Measurements from ENCODE around the gene CDKAL1. TPM values are rescaled to one million over a fixed set of nuclear protein-coding genes. Genes with fewer than 3 reads are reported as not detected.
A peak's percentile ranks its signal among the peaks of the same experiment; 100 is the strongest.

Gene CDKAL1
- total RNA-seq: 10 to 100 TPM; 16.7 to 26.9 (median 22.3) TPM
- 1 to 10 TPM; 4.8 to 7.0 (median 5.5) TPM for polyA plus RNA-seq
- long read RNA-seq, donor 1, partial matches to known transcripts: 20 of 25 reads
- long read RNA-seq, donor 1, other reads (novel, unspliced or antisense): 0 of 25 reads
- long read RNA-seq, donor 2, partial matches to known transcripts: 0 of 2 reads
- long read RNA-seq, donor 2, other reads (novel, unspliced or antisense): 0 of 2 reads

- intact Hi-C loops (cut with DNase I; ENCODE audit: low total_unique reads): no loop called here
- Histone ChIP-seq H3K27me3 (replicated peaks in 1 of 7) (peaks cover 0 to 7% (median 0%) of the 10 kb centered on the region in 7 donors), H3K4me3 (peak within 1 kb of the TSS; percentile 64 to 92 (median 87)), H3K9me3 (no peaks in the 10 kb centered on the region), H3K36me3 (peaks cover 0 to 33% (median 0%) of the 10 kb centered on the region in 6 donors), H3K27ac (peak within 1 kb of the TSS; percentile 66 to 91 (median 89)), H3K4me1 (peaks cover 7 to 58% (median 35%) of the 10 kb centered on the region in 6 donors)
- no peak for TF ChIP-seq POLR2A (IDR thresholded peaks at IDR 0.05)
- TF ChIP-seq, protein P1, sequence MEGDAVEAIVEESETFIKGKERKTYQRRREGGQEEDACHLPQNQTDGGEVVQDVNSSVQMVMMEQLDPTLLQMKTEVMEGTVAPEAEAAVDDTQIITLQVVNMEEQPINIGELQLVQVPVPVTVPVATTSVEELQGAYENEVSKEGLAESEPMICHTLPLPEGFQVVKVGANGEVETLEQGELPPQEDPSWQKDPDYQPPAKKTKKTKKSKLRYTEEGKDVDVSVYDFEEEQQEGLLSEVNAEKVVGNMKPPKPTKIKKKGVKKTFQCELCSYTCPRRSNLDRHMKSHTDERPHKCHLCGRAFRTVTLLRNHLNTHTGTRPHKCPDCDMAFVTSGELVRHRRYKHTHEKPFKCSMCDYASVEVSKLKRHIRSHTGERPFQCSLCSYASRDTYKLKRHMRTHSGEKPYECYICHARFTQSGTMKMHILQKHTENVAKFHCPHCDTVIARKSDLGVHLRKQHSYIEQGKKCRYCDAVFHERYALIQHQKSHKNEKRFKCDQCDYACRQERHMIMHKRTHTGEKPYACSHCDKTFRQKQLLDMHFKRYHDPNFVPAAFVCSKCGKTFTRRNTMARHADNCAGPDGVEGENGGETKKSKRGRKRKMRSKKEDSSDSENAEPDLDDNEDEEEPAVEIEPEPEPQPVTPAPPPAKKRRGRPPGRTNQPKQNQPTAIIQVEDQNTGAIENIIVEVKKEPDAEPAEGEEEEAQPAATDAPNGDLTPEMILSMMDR (IDR thresholded peaks at IDR 0.05 in 8 of 11, conservative IDR thresholded peaks at IDR 0.05 in 3 of 11): peak in 1 of 11 experiments; percentile 17
- peak in 2 of 3 donors; percentile 80 to 95 for TF ChIP-seq POLR2AphosphoS5 (IDR thresholded peaks at IDR 0.05)
- 0 to 2% (median 1%) methylated on average over 29 to 31 of the region's 31 CpGs for WGBS, 5 donors
- DNase-seq: peak; percentile 92
These were observed at the start of gene CDKAL1 for GRCh38 chr6:20534295-20535262. Gene CDKAL1 (plus strand): TSS chr6:20534457. CDS start chr6:20546351, 11,894 bp downstream.

DNA sequence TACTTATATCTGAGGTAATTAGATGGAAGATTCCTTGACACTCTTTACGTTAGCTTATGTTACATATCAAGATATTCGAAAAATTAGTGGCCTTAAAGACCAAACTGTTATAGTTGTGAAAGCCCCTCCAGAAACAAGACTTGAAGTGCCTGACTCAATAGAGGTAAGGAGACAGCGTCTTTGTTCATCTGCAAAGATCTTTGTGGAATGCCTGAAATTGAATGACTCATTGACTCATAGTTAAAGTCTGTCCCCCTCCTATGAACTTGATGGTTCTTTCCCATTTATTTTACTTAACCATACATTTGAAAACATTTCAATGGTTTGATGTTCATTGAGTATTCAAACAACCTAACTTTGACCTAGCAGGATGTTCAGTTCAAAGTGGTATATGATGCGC is 47.6 kb upstream of the CDKAL1 start:
- Histone ChIP-seq H3K27me3 (replicated peaks in 1 of 7) (no peaks in the 10 kb centered on the region), H3K36me3 (peaks cover 0 to 96% (median 34%) of the 10 kb centered on the region in 6 donors), H3K27ac (no peak overlapping the region), H3K9me3 (no peaks in the 10 kb centered on the region), H3K4me3 (no peak overlapping the region), H3K4me1 (peaks cover 0 to 40% (median 10%) of the 10 kb centered on the region in 6 donors)
- intact Hi-C loops (cut with DNase I; ENCODE audit: low total_unique reads): no loop called here
- TF ChIP-seq, protein P1 (IDR thresholded peaks at IDR 0.05 in 8 of 11, conservative IDR thresholded peaks at IDR 0.05 in 3 of 11): no peak
- TF ChIP-seq POLR2AphosphoS5 (IDR thresholded peaks at IDR 0.05): no peak
- TF ChIP-seq POLR2A (IDR thresholded peaks at IDR 0.05): no peak
- no peak for DNase-seq
- WGBS, 5 donors: 95 to 98% (median 96%) methylated on average over 4 of the region's 4 CpGs

- TF ChIP-seq POLR2A (IDR thresholded peaks at IDR 0.05) (no peak), POLR2AphosphoS5 (IDR thresholded peaks at IDR 0.05) (no peak)
- TF ChIP-seq, protein P1 (IDR thresholded peaks at IDR 0.05 in 8 of 11, conservative IDR thresholded peaks at IDR 0.05 in 3 of 11): no peak
- intact Hi-C loops (cut with DNase I; ENCODE audit: low total_unique reads): no loop called here
- Histone ChIP-seq H3K4me1 (peaks cover 0 to 32% (median 9%) of the 10 kb centered on the region in 6 donors), H3K9me3 (no peaks in the 10 kb centered on the region), H3K4me3 (no peak overlapping the region), H3K27me3 (replicated peaks in 1 of 7) (no peaks in the 10 kb centered on the region), H3K36me3 (peaks cover 0 to 90% (median 35%) of the 10 kb centered on the region in 6 donors), H3K27ac (no peak overlapping the region)
- no peak for DNase-seq
- 93 to 95% (median 94%) methylated on average over 6 of the region's 6 CpGs for WGBS, 5 donors
These were observed 46.4 kb upstream of the CDKAL1 start for GRCh38 chr6:20487669-20488375.

All from spleen (tissue), 13 donors.